Measurements from ENCODE around the gene N4BP2L1.

N4BP2L1 gene

DNA sequence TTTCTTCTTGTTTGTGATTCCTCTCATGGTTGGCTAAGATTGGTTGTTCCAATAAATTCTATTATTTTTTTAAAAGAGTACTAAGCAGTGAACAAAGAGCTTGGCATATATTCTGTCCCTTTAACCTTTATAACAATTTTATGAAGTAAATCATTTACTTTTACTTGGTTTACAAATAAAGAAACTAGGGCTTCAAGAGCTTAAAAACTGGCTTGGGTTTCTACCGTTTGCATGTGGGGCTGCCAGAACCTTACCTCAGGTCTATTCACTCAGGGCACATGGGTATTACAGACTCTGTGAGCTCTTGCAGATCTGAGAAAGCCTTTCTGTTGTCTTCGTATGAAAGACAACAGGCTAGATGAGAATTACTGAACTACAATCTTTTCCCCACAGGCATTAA lies 13.3 kb downstream of the N4BP2L1 start:
- Histone ChIP-seq H3K9me3 (ENCODE audit: control insufficient read depth, insufficient read depth, low read length) (peaks cover 4% of the 10 kb centered on the region), H3K4me1 (ENCODE audit: control insufficient read depth, insufficient read depth, low read length) (peaks cover 10% of the 10 kb centered on the region; the same call in 1 of the 2 replicates)

GRCh38 chr13:32413284-32413683 lies 14.6 kb downstream of the N4BP2L1 start:
- Histone ChIP-seq H3K4me1 (ENCODE audit: control insufficient read depth, insufficient read depth, low read length) (peaks cover 22% of the 10 kb centered on the region), H3K9me3 (ENCODE audit: control insufficient read depth, insufficient read depth, low read length) (peaks cover 3% of the 10 kb centered on the region), H3K27me3 (ENCODE audit: control insufficient read depth, insufficient read depth, low read length) (peaks cover 6% of the 10 kb centered on the region; the same call in 1 of the 2 replicates), H3K9ac (ENCODE audit: low read depth, low read length) (no peak overlapping the region), H3K4me3 (ENCODE audit: low read depth, low read length) (no peak overlapping the region), H3K27ac (ENCODE audit: low read depth, low read length) (no peak overlapping the region), H3K36me3 (ENCODE audit: control insufficient read depth, insufficient read depth, low read length) (no peaks in the 10 kb centered on the region)

More for the DNA sequence above, 13.3 kb downstream of the N4BP2L1 start:
- H3K9ac ChIP-seq (ENCODE audit: low read depth, low read length) = no peak overlapping the region
- H3K4me3 ChIP-seq (ENCODE audit: low read depth, low read length) = no peak overlapping the region
- H3K27me3 ChIP-seq (ENCODE audit: control insufficient read depth, insufficient read depth, low read length) = peaks cover 6% of the 10 kb centered on the region; the same call in 1 of the 2 replicates
- no peak overlapping the region for H3K27ac ChIP-seq (ENCODE audit: low read depth, low read length)
- no peaks in the 10 kb centered on the region for H3K36me3 ChIP-seq (ENCODE audit: control insufficient read depth, insufficient read depth, low read length)

- no peaks in the 10 kb centered on the region for H3K9me3 ChIP-seq (ENCODE audit: control insufficient read depth, insufficient read depth, low read length)
- no peaks in the 10 kb centered on the region for H3K36me3 ChIP-seq (ENCODE audit: control insufficient read depth, insufficient read depth, low read length)
- H3K9ac ChIP-seq (ENCODE audit: low read depth, low read length) = peak overlapping the region; percentile 24; the same call in 1 of the 2 replicates
- peaks cover 9% of the 10 kb centered on the region; the same call in 1 of the 2 replicates for H3K27me3 ChIP-seq (ENCODE audit: control insufficient read depth, insufficient read depth, low read length)
- peak overlapping the region; percentile 58 for H3K4me3 ChIP-seq (ENCODE audit: low read depth, low read length)
- H3K4me1 ChIP-seq (ENCODE audit: control insufficient read depth, insufficient read depth, low read length) = peaks cover 21% of the 10 kb centered on the region
- H3K27ac ChIP-seq (ENCODE audit: low read depth, low read length) = no peak overlapping the region
Measured at GRCh38 chr13:32409561-32410421, 18.1 kb downstream of the N4BP2L1 start.

DNA sequence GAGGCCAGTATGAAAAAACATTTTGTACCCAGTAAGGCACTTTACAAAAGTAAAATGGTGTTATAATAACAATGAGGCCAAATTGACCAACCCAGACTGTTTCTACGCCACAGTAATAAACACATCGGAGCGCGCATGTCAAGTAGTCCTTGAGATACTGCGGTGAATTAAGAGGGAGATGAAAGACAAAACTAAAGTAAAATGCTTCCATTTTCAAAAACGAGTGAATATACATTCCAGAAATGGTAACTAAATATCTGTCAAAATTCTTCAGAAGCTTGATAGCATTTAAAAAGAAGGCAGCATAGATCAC lies 19.0 kb downstream of the N4BP2L1 start:
- Histone ChIP-seq H3K27ac (ENCODE audit: low read depth, low read length) (no peak overlapping the region), H3K9ac (ENCODE audit: low read depth, low read length) (no peak overlapping the region), H3K4me3 (ENCODE audit: low read depth, low read length) (no peak overlapping the region)

GRCh38 chr13:32408296-32409000 lies 19.5 kb downstream of the N4BP2L1 start:
- Histone ChIP-seq H3K36me3 (ENCODE audit: control insufficient read depth, insufficient read depth, low read length) (no peaks in the 10 kb centered on the region), H3K27me3 (ENCODE audit: control insufficient read depth, insufficient read depth, low read length) (peaks cover 9% of the 10 kb centered on the region; the same call in 1 of the 2 replicates), H3K4me1 (ENCODE audit: control insufficient read depth, insufficient read depth, low read length) (peaks cover 21% of the 10 kb centered on the region), H3K27ac (ENCODE audit: low read depth, low read length) (no peak overlapping the region), H3K4me3 (ENCODE audit: low read depth, low read length) (no peak overlapping the region), H3K9me3 (ENCODE audit: control insufficient read depth, insufficient read depth, low read length) (no peaks in the 10 kb centered on the region), H3K9ac (ENCODE audit: low read depth, low read length) (no peak overlapping the region)

More for the DNA sequence above, 19.0 kb downstream of the N4BP2L1 start:
- Histone ChIP-seq H3K9me3 (ENCODE audit: control insufficient read depth, insufficient read depth, low read length) (no peaks in the 10 kb centered on the region), H3K27me3 (ENCODE audit: control insufficient read depth, insufficient read depth, low read length) (peaks cover 9% of the 10 kb centered on the region; the same call in 1 of the 2 replicates), H3K4me1 (ENCODE audit: control insufficient read depth, insufficient read depth, low read length) (peaks cover 21% of the 10 kb centered on the region), H3K36me3 (ENCODE audit: control insufficient read depth, insufficient read depth, low read length) (no peaks in the 10 kb centered on the region)

GRCh38 chr13:32407854-32408253 lies 20.1 kb downstream of the N4BP2L1 start:
- H3K4me1 ChIP-seq (ENCODE audit: control insufficient read depth, insufficient read depth, low read length) = peaks cover 21% of the 10 kb centered on the region
- H3K36me3 ChIP-seq (ENCODE audit: control insufficient read depth, insufficient read depth, low read length) = no peaks in the 10 kb centered on the region
- no peaks in the 10 kb centered on the region for H3K9me3 ChIP-seq (ENCODE audit: control insufficient read depth, insufficient read depth, low read length)
- H3K4me3 ChIP-seq (ENCODE audit: low read depth, low read length) = no peak overlapping the region
- no peak overlapping the region for H3K27ac ChIP-seq (ENCODE audit: low read depth, low read length)
- peaks cover 9% of the 10 kb centered on the region; the same call in 1 of the 2 replicates for H3K27me3 ChIP-seq (ENCODE audit: control insufficient read depth, insufficient read depth, low read length)
- no peak overlapping the region for H3K9ac ChIP-seq (ENCODE audit: low read depth, low read length)

DNA sequence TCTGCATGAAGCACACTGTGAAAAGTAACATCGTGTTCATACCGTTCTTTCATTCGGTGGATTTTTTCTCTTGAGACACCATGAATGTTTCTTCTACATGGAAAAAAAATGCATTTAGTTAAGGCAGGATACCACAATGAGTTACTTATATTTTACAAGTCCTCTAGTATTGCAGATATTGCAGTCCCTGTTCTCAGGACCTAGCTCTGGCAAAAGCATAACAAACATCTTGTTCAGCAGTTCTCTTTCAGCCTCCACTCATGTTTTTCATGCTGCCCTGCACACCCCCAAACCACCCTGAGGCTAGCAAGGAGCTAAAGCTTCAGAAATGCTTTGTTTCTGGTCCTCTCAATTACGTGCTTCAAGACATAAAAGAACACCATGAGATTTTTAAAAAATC lies 24.8 kb downstream of the N4BP2L1 start:
- H3K9ac ChIP-seq (ENCODE audit: low read depth, low read length) = no peak overlapping the region
- 0 out of 2 replicates have a peak, but pooled peaks cover 3% of the 10 kb centered on the region for H3K27me3 ChIP-seq (ENCODE audit: control insufficient read depth, insufficient read depth, low read length)
- H3K4me1 ChIP-seq (ENCODE audit: control insufficient read depth, insufficient read depth, low read length) = 0 out of 2 replicates have a peak, but pooled peaks cover 3% of the 10 kb centered on the region
- no peaks in the 10 kb centered on the region for H3K9me3 ChIP-seq (ENCODE audit: control insufficient read depth, insufficient read depth, low read length)
- H3K4me3 ChIP-seq (ENCODE audit: low read depth, low read length) = no peak overlapping the region
- H3K36me3 ChIP-seq (ENCODE audit: control insufficient read depth, insufficient read depth, low read length) = peaks cover 12% of the 10 kb centered on the region
- H3K27ac ChIP-seq (ENCODE audit: low read depth, low read length) = no peak overlapping the region

- Histone ChIP-seq H3K27me3 (ENCODE audit: control insufficient read depth, insufficient read depth, low read length) (no peaks in the 10 kb centered on the region), H3K9me3 (ENCODE audit: control insufficient read depth, insufficient read depth, low read length) (no peaks in the 10 kb centered on the region), H3K9ac (ENCODE audit: low read depth, low read length) (no peak overlapping the region), H3K4me3 (ENCODE audit: low read depth, low read length) (no peak overlapping the region), H3K4me1 (ENCODE audit: control insufficient read depth, insufficient read depth, low read length) (peaks cover 16% of the 10 kb centered on the region), H3K27ac (ENCODE audit: low read depth, low read length) (peak overlapping the region; percentile 25), H3K36me3 (ENCODE audit: control insufficient read depth, insufficient read depth, low read length) (peaks cover 23% of the 10 kb centered on the region)
Measured at GRCh38 chr13:32391101-32391619, 36.8 kb downstream of the N4BP2L1 start.

GRCh38 chr13:32390484-32390883 lies 37.4 kb downstream of the N4BP2L1 start:
- peaks cover 16% of the 10 kb centered on the region for H3K4me1 ChIP-seq (ENCODE audit: control insufficient read depth, insufficient read depth, low read length)
- peaks cover 18% of the 10 kb centered on the region for H3K36me3 ChIP-seq (ENCODE audit: control insufficient read depth, insufficient read depth, low read length)
- no peaks in the 10 kb centered on the region for H3K9me3 ChIP-seq (ENCODE audit: control insufficient read depth, insufficient read depth, low read length)
- H3K27ac ChIP-seq (ENCODE audit: low read depth, low read length) = no peak overlapping the region
- H3K9ac ChIP-seq (ENCODE audit: low read depth, low read length) = no peak overlapping the region
- no peaks in the 10 kb centered on the region for H3K27me3 ChIP-seq (ENCODE audit: control insufficient read depth, insufficient read depth, low read length)
- H3K4me3 ChIP-seq (ENCODE audit: low read depth, low read length) = no peak overlapping the region

- Histone ChIP-seq H3K27me3 (ENCODE audit: control insufficient read depth, insufficient read depth, low read length) (no peaks in the 10 kb centered on the region), H3K4me3 (ENCODE audit: low read depth, low read length) (no peak overlapping the region), H3K4me1 (ENCODE audit: control insufficient read depth, insufficient read depth, low read length) (peaks cover 16% of the 10 kb centered on the region), H3K9me3 (ENCODE audit: control insufficient read depth, insufficient read depth, low read length) (no peaks in the 10 kb centered on the region), H3K9ac (ENCODE audit: low read depth, low read length) (no peak overlapping the region), H3K27ac (ENCODE audit: low read depth, low read length) (no peak overlapping the region), H3K36me3 (ENCODE audit: control insufficient read depth, insufficient read depth, low read length) (peaks cover 18% of the 10 kb centered on the region)
Measured at GRCh38 chr13:32390048-32390447, 37.9 kb downstream of the N4BP2L1 start.

- H3K9ac ChIP-seq (ENCODE audit: low read depth, low read length) = no peak overlapping the region
- no peaks in the 10 kb centered on the region for H3K27me3 ChIP-seq (ENCODE audit: control insufficient read depth, insufficient read depth, low read length)
- H3K9me3 ChIP-seq (ENCODE audit: control insufficient read depth, insufficient read depth, low read length) = no peaks in the 10 kb centered on the region
- no peak overlapping the region for H3K4me3 ChIP-seq (ENCODE audit: low read depth, low read length)
- H3K27ac ChIP-seq (ENCODE audit: low read depth, low read length) = no peak overlapping the region
- H3K4me1 ChIP-seq (ENCODE audit: control insufficient read depth, insufficient read depth, low read length) = peaks cover under 1% of the 10 kb centered on the region; the same call in 1 of the 2 replicates
- H3K36me3 ChIP-seq (ENCODE audit: control insufficient read depth, insufficient read depth, low read length) = peaks cover 43% of the 10 kb centered on the region
Measured at GRCh38 chr13:32385410-32385809, 42.5 kb downstream of the N4BP2L1 start.

All from HUES48 (cell line).